Measurements from ENCODE around the gene MYL9. TPM values are rescaled to one million over a fixed set of nuclear protein-coding genes. Genes with fewer than 3 reads are reported as not detected.

Gene MYL9
- total RNA-seq, result 42.6 TPM
- polyA plus RNA-seq, result 3,492 TPM

DNA sequence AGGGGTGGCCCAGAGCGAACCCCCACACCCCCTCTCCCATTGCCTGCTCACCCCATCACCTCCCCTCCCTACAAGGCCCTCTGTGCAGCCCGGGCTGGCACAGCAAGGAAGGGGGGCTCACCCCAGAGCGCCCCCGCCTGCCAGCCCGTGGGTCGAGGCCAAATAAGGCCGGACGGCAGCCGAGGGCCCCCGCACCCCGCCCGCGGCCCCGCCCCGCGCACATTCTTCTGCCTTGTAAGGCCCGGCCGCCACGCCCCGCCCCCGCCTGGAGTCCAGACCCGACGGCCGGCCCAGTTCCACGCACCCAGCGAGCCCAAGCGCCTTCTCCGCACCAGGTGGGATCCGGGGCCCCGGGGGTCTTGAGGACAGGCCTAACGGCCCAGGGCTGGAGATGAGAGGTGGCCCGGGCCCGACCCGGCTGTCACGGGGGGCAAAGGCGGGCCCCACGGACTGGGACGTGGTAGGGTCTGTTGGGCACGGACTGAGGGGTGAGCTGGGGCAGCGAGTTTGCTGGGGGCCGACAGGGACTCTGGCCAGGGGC lies at the start of gene MYL9:
Gene MYL9 (plus strand): TSS at position 293 of the 541 bp plus-strand sequence. CDS start 3,366 bp downstream, outside the sequence.
- Histone ChIP-seq H3K4me3 (ENCODE audit: low read depth, low read length) (peak within 1 kb of the TSS; percentile 56), H3K4me1 (ENCODE audit: insufficient read depth) (no peaks in the 10 kb centered on the region), H3K27ac (ENCODE audit: low read depth) (peak within 1 kb of the TSS; percentile 95), H3K36me3 (ENCODE audit: insufficient read depth) (no peaks in the 10 kb centered on the region)
- DNase-seq (ENCODE audit: extremely low spot score), result no peak
- 2% methylated on average over 41 of the region's 41 CpGs for WGBS

DNA sequence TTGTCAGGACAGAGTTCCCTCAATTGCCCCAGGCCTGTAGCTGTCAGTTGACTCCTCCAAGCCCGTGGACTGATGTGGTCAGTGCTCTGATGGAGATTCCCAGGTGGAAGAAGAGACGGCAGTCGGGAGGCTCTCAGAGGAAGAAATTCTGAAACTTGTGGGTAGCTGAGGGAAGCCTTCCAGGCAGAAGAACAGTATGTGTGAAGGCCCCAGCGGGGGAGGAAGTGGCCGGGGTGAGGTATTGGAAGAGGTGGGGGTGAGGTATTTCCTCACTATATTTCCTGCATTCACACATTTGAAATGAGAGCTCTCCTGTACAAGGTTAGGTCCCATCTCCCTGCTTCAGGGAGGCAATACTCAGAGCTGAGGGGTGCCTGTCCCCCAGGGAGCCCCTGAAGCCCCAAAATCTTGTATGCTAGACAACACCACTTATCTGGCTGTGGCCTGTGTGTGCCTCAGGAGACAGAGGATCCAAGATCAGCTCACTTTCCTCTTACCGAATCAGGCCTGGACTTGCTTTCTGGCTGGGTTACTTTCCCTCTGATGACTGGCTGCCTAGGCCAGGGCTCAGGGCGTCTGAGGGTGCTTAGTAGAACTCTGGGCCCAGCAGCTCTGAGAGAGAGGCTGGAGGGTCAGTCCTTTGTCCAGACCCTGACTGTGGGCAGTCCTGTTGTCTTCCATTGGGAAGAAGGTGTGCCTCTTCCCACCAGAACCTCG lies 49.3 kb upstream of the MYL9 start:
- H3K4me1 ChIP-seq (ENCODE audit: insufficient read depth), result no peaks in the 10 kb centered on the region
- H3K4me3 ChIP-seq (ENCODE audit: low read depth, low read length), result no peak overlapping the region
- 52% methylated on average over 8 of the region's 8 CpGs for WGBS
- peaks cover 3% of the 10 kb centered on the region for H3K36me3 ChIP-seq (ENCODE audit: insufficient read depth)
- no peak for DNase-seq (ENCODE audit: extremely low spot score)
- peak overlapping the region; percentile 30 for H3K27ac ChIP-seq (ENCODE audit: low read depth)

DNA sequence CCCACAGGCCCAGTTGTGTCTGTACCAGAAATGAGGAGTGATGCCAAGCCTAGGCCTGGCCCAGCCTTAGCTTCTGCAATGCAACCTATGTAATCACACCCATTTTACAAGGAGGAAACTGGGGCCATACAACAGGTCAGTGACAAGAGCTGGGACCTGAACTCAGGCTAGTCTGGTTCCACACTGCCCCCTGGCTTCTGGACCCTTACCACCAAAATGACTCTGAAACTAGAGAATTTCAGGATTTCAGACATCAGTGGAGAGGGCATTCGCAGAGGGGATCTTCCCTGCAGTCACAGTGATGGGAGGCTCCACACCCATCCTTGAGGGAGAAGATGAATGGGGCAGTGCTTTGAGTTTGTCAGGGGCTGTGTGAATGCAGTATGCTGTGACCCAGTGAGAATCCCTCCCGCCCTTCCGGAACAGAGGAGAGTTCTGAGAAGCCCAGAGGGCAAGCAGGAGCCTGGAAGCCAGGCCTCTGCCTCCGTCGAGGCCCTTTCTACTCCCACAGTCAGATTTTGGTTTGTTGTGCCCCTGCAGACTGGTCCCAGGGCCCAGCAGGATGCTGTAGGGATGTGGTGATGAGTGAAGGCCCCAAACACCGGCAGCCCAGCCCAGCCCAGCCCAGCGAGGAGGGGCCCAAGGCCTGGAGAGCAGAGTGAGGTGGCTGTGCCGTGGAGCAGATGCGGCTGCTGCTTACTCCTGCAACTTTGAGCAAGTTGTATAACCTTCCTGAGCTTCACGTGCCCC lies 48.1 kb upstream of the MYL9 start:
- 48% methylated on average over 10 of the region's 10 CpGs for WGBS
- H3K4me3 ChIP-seq (ENCODE audit: low read depth, low read length), result no peak overlapping the region
- DNase-seq (ENCODE audit: extremely low spot score), result no peak
- H3K4me1 ChIP-seq (ENCODE audit: insufficient read depth), result no peaks in the 10 kb centered on the region
- H3K27ac ChIP-seq (ENCODE audit: low read depth), result peak overlapping the region; percentile 55
- peaks cover 4% of the 10 kb centered on the region for H3K36me3 ChIP-seq (ENCODE audit: insufficient read depth)

DNA sequence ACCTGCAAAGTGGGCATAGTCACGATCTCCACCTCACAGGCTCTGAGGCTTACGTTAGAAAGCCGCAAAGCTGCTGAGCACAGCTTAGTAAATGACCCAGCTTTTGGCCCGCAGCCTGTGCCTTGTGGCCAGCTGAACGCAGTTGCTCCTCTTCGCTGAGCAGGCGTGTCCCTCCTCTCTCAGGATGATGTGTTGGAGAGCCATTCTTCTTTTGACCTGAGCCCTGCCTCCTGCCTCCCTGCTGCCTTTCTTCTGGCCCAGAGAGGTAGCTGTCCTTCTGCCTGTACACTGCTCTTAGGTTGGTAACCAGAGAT lies 47.6 kb upstream of the MYL9 start:
- no peak overlapping the region for H3K4me3 ChIP-seq (ENCODE audit: low read depth, low read length)
- H3K27ac ChIP-seq (ENCODE audit: low read depth), result no peak overlapping the region
- 25% methylated on average over 7 of the region's 7 CpGs for WGBS
- peaks cover 4% of the 10 kb centered on the region for H3K36me3 ChIP-seq (ENCODE audit: insufficient read depth)
- no peak for DNase-seq (ENCODE audit: extremely low spot score)
- H3K4me1 ChIP-seq (ENCODE audit: insufficient read depth), result no peaks in the 10 kb centered on the region

DNA sequence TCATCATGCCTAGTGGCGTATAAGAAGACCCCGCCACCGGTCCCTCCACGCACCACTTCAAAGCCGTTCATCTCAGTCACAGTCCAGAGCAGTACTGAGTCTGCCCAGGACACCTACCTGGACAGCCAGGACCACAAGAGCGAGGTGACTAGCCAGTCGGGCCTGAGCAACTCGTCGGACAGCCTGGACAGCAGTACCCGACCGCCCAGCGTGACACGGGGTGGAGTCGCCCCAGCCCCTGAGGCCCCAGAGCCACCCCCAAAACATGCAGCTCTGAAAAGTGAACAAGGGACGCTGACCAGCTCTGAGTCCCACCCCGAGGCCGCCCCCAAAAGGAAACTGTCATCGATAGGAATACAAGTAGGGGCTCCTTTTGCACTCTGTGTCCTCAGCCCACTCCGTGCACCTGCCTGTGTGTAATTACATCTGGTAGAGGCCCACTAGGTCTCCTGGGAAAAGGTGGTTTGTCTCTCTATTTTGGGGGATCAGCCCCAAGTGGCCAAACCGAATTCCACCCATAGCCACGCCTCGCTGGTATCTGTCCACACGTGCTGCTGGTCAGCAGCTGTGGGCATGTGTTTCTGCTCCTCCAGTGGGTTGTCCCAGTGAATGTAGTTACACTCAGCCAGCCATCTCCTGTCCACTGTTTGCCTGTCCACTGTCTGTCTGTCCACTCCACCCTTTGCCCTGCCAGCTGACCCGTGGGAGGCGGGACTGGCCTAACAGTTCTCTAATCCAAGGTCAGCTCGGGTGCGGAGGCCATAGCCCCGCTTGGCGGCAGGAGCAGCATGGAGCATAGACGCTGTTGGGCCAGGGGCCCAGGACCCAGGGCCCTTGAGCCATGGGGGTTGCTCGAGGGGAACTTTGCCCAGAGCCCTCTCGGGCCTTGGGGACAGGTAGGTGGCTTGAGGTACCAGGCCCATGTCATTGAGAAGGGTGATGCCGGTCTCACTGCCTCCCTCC lies 44.3 kb upstream of the MYL9 start:
- Histone ChIP-seq H3K36me3 (ENCODE audit: insufficient read depth) (peaks cover 4% of the 10 kb centered on the region), H3K4me1 (ENCODE audit: insufficient read depth) (no peaks in the 10 kb centered on the region), H3K4me3 (ENCODE audit: low read depth, low read length) (no peak overlapping the region), H3K27ac (ENCODE audit: low read depth) (no peak overlapping the region)
- DNase-seq (ENCODE audit: extremely low spot score), result no peak
- WGBS, result 93% methylated on average over 33 of the region's 33 CpGs

DNA sequence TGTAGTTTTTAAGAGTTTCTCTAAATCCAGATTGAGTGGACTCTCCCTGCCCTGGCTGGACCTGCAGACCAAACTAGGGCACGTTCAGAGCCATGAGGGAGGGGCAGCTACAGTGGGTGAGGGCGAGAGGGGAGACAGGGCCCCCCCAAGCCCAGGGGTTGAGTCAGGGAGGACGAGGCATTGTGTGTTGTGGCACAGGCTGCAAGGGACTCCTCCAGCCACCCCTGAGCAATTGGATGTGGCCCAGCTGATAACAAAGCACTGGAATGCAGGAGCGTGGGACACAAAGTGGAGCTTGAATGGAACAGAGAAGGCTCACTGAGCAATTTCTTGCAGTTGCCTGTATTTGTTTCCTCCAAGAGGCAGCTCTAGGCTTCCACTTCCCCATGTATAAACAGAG lies 43.5 kb upstream of the MYL9 start:
- no peaks in the 10 kb centered on the region for H3K4me1 ChIP-seq (ENCODE audit: insufficient read depth)
- H3K36me3 ChIP-seq (ENCODE audit: insufficient read depth), result peaks cover 4% of the 10 kb centered on the region
- no peak for DNase-seq (ENCODE audit: extremely low spot score)
- no peak overlapping the region for H3K27ac ChIP-seq (ENCODE audit: low read depth)
- H3K4me3 ChIP-seq (ENCODE audit: low read depth, low read length), result no peak overlapping the region
- 57% methylated on average over 4 of the region's 4 CpGs for WGBS

DNA sequence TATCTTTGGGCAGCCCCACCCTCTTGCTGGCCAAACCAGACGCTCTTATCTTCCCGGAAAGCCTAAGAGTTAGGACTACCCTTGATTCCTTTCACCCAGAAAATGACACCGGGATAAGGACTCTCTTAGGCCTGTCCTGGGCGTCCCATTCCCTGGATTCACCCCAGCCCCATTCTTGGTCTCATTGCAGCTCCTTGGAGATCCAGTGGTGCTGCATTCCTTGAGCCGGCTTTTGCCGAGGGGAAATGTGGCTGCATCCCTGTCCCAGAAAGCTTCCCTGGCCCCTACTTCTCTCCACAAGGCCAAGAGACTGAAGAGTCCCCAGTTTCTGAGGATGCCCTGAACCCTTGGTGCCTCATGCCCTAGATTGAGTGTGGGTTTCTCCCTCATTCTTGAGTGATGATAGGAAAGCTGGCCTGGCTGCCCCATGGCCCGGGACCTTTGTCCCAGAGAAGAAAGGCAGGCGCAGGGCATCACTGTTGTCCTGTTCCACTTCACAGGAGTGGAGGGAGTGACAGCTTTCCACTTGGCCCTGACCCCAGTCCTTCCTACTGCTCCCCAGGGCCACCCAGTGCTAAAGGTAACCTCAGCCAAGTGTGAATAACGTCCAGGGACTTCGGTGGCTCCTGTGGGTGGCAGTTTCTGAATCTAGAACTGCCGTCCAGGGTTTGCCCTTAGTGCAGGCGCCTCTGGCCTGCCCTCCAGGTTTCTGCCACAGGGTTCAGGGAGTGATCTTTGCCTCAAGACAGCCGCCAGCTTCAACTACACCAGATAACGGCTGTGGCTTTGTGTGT lies 42.7 kb upstream of the MYL9 start:
- H3K4me1 ChIP-seq (ENCODE audit: insufficient read depth), result no peaks in the 10 kb centered on the region
- 86% methylated on average over 14 of the region's 14 CpGs for WGBS
- H3K27ac ChIP-seq (ENCODE audit: low read depth), result no peak overlapping the region
- H3K4me3 ChIP-seq (ENCODE audit: low read depth, low read length), result no peak overlapping the region
- peaks cover 4% of the 10 kb centered on the region for H3K36me3 ChIP-seq (ENCODE audit: insufficient read depth)
- no peak for DNase-seq (ENCODE audit: extremely low spot score)

DNA sequence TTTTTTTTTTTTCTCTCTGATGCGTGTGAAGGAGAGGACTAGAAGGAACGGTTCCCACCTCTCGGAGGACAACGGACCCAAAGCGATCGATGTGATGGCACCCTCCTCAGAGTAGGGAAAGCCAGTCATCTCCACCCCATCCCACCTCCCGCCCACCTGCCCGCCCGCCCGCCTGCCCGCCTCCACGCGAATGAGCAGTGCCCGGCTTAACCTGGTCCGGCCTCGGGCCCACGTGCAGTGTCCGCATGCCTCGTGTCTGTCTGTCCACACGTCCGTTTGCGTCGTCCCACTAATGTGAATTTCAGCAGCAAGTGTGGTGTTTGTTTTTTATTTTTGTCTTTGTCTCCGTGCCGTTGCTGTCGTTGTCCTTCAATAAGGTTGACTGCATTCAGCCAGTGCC lies 42.1 kb upstream of the MYL9 start:
- Histone ChIP-seq H3K27ac (ENCODE audit: low read depth) (no peak overlapping the region), H3K4me1 (ENCODE audit: insufficient read depth) (no peaks in the 10 kb centered on the region), H3K4me3 (ENCODE audit: low read depth, low read length) (no peak overlapping the region), H3K36me3 (ENCODE audit: insufficient read depth) (peaks cover 4% of the 10 kb centered on the region)
- DNase-seq (ENCODE audit: extremely low spot score), result no peak
- 93% methylated on average over 26 of the region's 26 CpGs for WGBS

DNA sequence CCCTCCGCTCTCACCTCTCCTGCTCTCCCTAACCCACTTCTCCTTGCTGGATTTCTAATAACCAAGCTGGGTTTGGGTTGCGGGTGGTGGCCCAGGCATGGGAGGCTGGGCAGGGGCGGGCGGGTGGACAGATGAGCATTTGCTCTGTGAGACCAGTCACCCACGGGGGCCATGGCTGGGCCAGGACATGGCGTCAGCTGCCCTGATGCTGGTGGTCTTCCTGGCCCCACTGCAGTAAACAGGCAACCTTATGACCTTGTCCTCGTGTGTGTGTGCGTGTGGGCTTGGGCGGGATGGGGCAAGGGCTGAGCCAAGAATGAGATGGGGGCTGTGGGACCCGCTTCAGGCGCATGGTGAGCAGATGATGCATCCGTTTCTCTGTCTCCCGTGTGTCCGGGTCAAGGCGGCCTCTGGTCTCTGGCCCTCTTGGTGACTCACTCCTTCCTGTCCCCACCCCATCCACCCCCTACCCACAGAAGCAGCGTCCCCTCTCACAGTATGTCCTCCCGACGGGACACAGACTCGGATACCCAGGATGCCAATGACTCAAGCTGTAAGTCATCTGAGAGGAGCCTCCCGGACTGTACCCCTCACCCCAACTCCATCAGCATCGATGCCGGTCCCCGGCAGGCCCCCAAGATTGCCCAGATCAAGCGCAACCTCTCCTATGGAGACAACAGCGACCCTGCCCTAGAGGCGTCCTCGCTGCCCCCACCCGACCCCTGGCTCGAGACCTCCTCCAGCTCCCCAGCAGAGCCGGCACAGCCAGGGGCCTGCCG lies 41.4 kb upstream of the MYL9 start:
- no peaks in the 10 kb centered on the region for H3K4me1 ChIP-seq (ENCODE audit: insufficient read depth)
- H3K27ac ChIP-seq (ENCODE audit: low read depth), result no peak overlapping the region
- peaks cover 4% of the 10 kb centered on the region for H3K36me3 ChIP-seq (ENCODE audit: insufficient read depth)
- H3K4me3 ChIP-seq (ENCODE audit: low read depth, low read length), result no peak overlapping the region
- DNase-seq (ENCODE audit: extremely low spot score), result no peak
- WGBS, result 87% methylated on average over 31 of the region's 31 CpGs

DNA sequence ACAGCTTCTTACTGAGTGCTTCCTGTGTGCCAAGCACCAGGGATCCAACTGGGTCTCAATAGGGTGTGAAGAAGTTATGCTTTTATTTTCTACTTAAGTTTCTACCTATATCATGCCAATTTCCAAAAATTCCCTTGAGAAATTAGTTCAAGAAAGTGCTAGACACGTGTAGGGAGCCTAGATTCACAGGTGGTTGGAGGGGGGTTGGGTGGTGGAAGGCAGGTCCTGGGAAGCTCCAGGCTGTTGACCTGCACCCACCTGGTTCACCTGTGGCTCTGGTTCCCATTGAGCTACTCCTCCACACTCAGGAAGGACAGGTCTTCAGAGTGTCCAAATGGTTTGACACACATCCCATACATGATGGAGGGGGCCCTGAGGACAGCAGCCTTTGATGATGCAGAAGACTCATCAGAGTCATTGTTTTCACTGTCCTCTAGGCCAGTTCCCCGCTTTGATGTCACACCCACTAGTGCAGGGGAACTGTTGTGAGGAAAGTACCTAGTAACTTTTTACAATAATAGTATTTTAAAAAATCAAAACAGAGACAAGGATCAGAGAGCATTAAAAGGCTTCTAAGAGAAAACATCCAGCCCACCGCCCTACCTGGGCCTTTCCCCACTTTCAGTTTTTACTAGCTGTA lies 39.8 kb upstream of the MYL9 start:
- WGBS, result 75% methylated on average over 3 of the region's 3 CpGs
- Histone ChIP-seq H3K36me3 (ENCODE audit: insufficient read depth) (peaks cover 4% of the 10 kb centered on the region), H3K4me3 (ENCODE audit: low read depth, low read length) (no peak overlapping the region), H3K4me1 (ENCODE audit: insufficient read depth) (no peaks in the 10 kb centered on the region), H3K27ac (ENCODE audit: low read depth) (no peak overlapping the region)
- DNase-seq (ENCODE audit: extremely low spot score), result no peak

DNA sequence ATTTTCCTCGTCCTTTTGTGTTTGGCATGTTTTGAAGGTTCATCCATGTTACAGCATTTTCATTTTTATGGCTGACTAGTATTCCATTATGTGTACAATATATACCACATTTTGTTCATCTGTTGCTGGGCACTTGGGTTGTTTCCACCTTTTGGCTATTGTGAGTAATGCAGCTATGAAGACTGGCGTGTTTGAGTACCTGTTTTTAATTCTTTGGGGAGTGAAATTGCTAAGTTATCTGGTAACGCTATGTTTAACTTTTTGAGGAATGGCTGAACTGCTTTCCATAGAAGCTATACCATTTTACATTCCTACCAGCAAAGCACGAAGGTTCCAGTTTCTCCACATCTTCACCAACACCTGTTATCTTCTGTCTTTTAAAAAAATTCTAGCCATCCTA lies 37.0 kb upstream of the MYL9 start:
- 80% methylated on average over 4 of the region's 4 CpGs for WGBS
- H3K36me3 ChIP-seq (ENCODE audit: insufficient read depth), result no peaks in the 10 kb centered on the region
- no peak overlapping the region for H3K4me3 ChIP-seq (ENCODE audit: low read depth, low read length)
- no peak for DNase-seq (ENCODE audit: extremely low spot score)
- no peak overlapping the region for H3K27ac ChIP-seq (ENCODE audit: low read depth)
- H3K4me1 ChIP-seq (ENCODE audit: insufficient read depth), result no peaks in the 10 kb centered on the region

DNA sequence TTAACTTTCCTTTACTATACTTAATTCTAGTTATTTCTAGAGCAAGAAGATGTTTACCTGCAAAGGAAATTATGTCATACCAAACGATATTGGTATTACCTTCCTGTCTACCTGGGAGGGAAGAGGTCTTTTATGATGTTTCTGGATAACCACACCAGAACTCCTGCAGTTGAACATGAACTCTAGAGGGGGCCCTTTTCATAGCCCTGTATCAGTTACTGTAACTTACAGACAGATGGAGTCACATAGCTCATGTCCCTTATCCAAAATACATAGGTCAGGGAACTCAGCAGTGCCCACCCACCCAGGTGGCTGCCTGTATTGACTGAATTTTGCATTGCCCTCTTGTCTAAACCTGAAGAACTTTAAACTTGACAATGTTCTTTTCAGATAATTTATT lies 35.1 kb upstream of the MYL9 start:
- WGBS, result 71% methylated on average over 1 of the region's 1 CpG
- Histone ChIP-seq H3K4me3 (ENCODE audit: low read depth, low read length) (no peak overlapping the region), H3K27ac (ENCODE audit: low read depth) (no peak overlapping the region), H3K4me1 (ENCODE audit: insufficient read depth) (no peaks in the 10 kb centered on the region), H3K36me3 (ENCODE audit: insufficient read depth) (no peaks in the 10 kb centered on the region)
- no peak for DNase-seq (ENCODE audit: extremely low spot score)

Data from urinary bladder (tissue), 4 donors.